ENCODE data around the gene GADD45G.

GADD45G gene

DNA sequence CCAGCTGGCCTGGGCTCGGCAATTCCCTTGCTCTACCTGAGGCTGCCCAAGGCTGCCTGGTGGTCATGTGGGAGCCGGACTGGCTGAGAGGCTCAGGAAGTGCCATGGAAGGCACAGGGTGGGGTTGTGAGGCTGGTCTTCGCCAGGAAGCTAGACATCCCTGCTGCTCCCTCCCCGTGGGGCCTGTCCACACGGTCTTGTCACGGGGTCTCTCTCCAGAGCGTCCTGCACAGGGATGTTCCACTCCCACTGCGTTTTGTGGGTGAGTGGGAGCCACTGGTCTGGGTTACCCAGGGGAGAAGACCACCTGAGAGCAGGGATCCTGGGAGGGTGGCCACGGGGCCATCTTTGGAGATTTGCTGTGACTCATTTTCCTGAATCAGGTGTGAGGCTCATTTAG lies 11.6 kb downstream of the GADD45G start:
- no peak for ATAC-seq
- TF ChIP-seq, protein P1, sequence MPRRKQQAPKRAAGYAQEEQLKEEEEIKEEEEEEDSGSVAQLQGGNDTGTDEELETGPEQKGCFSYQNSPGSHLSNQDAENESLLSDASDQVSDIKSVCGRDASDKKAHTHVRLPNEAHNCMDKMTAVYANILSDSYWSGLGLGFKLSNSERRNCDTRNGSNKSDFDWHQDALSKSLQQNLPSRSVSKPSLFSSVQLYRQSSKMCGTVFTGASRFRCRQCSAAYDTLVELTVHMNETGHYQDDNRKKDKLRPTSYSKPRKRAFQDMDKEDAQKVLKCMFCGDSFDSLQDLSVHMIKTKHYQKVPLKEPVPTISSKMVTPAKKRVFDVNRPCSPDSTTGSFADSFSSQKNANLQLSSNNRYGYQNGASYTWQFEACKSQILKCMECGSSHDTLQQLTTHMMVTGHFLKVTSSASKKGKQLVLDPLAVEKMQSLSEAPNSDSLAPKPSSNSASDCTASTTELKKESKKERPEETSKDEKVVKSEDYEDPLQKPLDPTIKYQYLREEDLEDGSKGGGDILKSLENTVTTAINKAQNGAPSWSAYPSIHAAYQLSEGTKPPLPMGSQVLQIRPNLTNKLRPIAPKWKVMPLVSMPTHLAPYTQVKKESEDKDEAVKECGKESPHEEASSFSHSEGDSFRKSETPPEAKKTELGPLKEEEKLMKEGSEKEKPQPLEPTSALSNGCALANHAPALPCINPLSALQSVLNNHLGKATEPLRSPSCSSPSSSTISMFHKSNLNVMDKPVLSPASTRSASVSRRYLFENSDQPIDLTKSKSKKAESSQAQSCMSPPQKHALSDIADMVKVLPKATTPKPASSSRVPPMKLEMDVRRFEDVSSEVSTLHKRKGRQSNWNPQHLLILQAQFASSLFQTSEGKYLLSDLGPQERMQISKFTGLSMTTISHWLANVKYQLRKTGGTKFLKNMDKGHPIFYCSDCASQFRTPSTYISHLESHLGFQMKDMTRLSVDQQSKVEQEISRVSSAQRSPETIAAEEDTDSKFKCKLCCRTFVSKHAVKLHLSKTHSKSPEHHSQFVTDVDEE (CRISPR knock-in tag; IDR thresholded peaks at IDR 0.05) = no peak
- TF ChIP-seq, protein P2, sequence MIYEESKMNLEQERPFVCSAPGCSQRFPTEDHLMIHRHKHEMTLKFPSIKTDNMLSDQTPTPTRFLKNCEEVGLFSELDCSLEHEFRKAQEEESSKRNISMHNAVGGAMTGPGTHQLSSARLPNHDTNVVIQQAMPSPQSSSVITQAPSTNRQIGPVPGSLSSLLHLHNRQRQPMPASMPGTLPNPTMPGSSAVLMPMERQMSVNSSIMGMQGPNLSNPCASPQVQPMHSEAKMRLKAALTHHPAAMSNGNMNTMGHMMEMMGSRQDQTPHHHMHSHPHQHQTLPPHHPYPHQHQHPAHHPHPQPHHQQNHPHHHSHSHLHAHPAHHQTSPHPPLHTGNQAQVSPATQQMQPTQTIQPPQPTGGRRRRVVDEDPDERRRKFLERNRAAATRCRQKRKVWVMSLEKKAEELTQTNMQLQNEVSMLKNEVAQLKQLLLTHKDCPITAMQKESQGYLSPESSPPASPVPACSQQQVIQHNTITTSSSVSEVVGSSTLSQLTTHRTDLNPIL (CRISPR knock-in tag; IDR thresholded peaks at IDR 0.05; ENCODE audit: low read depth) = no peak
- no peak for TF ChIP-seq ARNTL (CRISPR knock-in tag; IDR thresholded peaks at IDR 0.05; ENCODE audit: borderline replicate concordance, low read depth)
- TF ChIP-seq, protein P3, sequence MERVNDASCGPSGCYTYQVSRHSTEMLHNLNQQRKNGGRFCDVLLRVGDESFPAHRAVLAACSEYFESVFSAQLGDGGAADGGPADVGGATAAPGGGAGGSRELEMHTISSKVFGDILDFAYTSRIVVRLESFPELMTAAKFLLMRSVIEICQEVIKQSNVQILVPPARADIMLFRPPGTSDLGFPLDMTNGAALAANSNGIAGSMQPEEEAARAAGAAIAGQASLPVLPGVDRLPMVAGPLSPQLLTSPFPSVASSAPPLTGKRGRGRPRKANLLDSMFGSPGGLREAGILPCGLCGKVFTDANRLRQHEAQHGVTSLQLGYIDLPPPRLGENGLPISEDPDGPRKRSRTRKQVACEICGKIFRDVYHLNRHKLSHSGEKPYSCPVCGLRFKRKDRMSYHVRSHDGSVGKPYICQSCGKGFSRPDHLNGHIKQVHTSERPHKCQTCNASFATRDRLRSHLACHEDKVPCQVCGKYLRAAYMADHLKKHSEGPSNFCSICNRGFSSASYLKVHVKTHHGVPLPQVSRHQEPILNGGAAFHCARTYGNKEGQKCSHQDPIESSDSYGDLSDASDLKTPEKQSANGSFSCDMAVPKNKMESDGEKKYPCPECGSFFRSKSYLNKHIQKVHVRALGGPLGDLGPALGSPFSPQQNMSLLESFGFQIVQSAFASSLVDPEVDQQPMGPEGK (CRISPR knock-in tag; IDR thresholded peaks at IDR 0.05; ENCODE audit: borderline replicate concordance) = no peak
- TF ChIP-seq, protein P4, sequence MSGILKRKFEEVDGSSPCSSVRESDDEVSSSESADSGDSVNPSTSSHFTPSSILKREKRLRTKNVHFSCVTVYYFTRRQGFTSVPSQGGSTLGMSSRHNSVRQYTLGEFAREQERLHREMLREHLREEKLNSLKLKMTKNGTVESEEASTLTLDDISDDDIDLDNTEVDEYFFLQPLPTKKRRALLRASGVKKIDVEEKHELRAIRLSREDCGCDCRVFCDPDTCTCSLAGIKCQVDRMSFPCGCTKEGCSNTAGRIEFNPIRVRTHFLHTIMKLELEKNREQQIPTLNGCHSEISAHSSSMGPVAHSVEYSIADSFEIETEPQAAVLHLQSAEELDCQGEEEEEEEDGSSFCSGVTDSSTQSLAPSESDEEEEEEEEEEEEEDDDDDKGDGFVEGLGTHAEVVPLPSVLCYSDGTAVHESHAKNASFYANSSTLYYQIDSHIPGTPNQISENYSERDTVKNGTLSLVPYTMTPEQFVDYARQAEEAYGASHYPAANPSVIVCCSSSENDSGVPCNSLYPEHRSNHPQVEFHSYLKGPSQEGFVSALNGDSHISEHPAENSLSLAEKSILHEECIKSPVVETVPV (CRISPR knock-in tag; IDR thresholded peaks at IDR 0.05) = no peak
- no peak for TF ChIP-seq ZC3H10 (CRISPR knock-in tag; IDR thresholded peaks at IDR 0.05)
- no peak for TF ChIP-seq CSDC2 (CRISPR knock-in tag; IDR thresholded peaks at IDR 0.05)
- TF ChIP-seq ESRRG (CRISPR knock-in tag; IDR thresholded peaks at IDR 0.05) = no peak
- no peak for TF ChIP-seq ZFP3 (CRISPR knock-in tag; IDR thresholded peaks at IDR 0.05)
- TF ChIP-seq BACH2 (CRISPR knock-in tag; IDR thresholded peaks at IDR 0.05; ENCODE audit: borderline replicate concordance) = no peak
- TF ChIP-seq ZNF70 (CRISPR knock-in tag; IDR thresholded peaks at IDR 0.05) = no peak
- TF ChIP-seq TOX (CRISPR knock-in tag; IDR thresholded peaks at IDR 0.05; ENCODE audit: borderline replicate concordance) = no peak
- TF ChIP-seq GLIS3 (CRISPR knock-in tag; IDR thresholded peaks at IDR 0.05) = no peak

DNA sequence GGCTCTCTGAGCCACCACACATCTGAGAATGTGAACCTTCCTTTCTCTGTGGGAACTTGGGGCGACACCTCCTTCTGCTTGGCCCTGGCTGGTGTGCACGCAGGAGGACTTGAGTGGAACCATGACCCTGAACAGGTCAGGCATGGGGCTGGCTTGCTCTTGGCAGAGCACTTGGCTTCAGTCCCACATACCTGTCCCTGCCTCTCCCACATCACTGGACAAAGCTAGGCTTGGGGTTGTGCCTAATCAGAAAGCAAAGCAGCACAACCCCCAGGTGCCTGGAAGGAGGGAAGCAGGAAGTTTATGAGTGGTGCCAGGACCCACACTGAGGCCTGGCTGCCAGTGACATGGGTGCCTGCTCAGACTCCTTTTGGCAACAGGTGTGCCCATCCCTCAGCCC lies 13.2 kb downstream of the GADD45G start:
- TF ChIP-seq OSR1 (CRISPR knock-in tag; IDR thresholded peaks at IDR 0.05) (no peak), RARB (CRISPR knock-in tag; IDR thresholded peaks at IDR 0.05) (no peak), SNAI2 (CRISPR knock-in tag; IDR thresholded peaks at IDR 0.05) (no peak), ZFP30 (CRISPR knock-in tag; IDR thresholded peaks at IDR 0.05) (no peak), CSDC2 (CRISPR knock-in tag; IDR thresholded peaks at IDR 0.05) (no peak), ZNF565 (CRISPR knock-in tag; conservative IDR thresholded peaks at IDR 0.05; ENCODE audit: low read depth) (no peak)
- TF ChIP-seq, protein P1 (CRISPR knock-in tag; IDR thresholded peaks at IDR 0.05) = no peak
- TF ChIP-seq, protein P3 (CRISPR knock-in tag; IDR thresholded peaks at IDR 0.05; ENCODE audit: borderline replicate concordance) = no peak
- ATAC-seq = no peak

Data from SK-N-SH treated with all-trans-retinoic acid at 6 μM for 48 hours (cell line).